Neural progenitor cell (in vitro differentiated cells): ENCODE measurements around the gene POLR3C.

Experiments used
- EZH2phosphoT487 ChIP-seq: fragments of 200-600 bp; sonication (generic); IDR thresholded peaks from 2 replicates; pipeline ENCODE4 v1.6.1; 2017; ENCODE audit warnings: antibody characterized with exemption
- TF ChIP-seq, protein P1 (sequence below): fragments of 200-600 bp; sonication (generic); IDR thresholded peaks from 2 replicates; pipeline ENCODE4 v1.5.1; 2017; ENCODE audit warnings: antibody characterized with exemption, mild to moderate bottlenecking

DNA sequence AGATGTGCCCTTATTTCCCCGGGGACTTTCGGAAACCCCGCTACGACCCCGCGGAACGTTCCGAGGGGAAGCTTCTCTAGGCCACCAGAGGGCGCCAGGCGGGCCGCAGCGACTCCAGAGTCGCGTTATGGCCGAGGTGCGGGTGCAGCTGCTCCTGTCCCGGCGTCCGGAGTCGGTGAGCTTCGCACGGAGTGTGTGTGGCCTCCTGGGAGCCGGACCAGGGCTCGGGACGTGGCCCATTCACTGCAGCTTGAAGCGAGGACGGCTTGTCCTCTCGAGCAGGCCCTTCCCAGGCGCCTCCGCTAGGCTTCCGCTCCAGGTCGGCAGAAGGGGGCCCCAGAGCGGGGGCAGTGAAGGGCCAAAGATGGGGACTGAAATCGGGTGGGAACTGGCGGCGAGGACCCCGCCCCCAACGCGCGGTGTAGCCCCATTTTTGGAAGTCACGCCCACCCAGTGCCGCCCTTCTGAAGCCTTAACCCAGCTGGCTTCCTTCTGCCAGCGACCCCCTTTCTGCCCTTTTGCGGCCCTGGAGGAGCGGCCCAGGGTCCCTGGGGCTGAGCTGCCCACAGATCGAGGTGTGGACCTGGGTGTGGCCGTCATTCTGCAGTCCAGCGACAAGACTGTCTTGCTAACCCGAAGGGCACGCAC lies 21.6 kb downstream of the POLR3C start, which contains the start of gene NUDT17:
- TF ChIP-seq, protein P1, sequence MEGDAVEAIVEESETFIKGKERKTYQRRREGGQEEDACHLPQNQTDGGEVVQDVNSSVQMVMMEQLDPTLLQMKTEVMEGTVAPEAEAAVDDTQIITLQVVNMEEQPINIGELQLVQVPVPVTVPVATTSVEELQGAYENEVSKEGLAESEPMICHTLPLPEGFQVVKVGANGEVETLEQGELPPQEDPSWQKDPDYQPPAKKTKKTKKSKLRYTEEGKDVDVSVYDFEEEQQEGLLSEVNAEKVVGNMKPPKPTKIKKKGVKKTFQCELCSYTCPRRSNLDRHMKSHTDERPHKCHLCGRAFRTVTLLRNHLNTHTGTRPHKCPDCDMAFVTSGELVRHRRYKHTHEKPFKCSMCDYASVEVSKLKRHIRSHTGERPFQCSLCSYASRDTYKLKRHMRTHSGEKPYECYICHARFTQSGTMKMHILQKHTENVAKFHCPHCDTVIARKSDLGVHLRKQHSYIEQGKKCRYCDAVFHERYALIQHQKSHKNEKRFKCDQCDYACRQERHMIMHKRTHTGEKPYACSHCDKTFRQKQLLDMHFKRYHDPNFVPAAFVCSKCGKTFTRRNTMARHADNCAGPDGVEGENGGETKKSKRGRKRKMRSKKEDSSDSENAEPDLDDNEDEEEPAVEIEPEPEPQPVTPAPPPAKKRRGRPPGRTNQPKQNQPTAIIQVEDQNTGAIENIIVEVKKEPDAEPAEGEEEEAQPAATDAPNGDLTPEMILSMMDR: peak; percentile 95
- no peak for TF ChIP-seq EZH2phosphoT487
